Measurements from ENCODE around the gene POU3F1.

Gene POU3F1

GRCh38 chr1:38009088-38009840, 37.3 kb downstream of the POU3F1 start:
- TF ChIP-seq ZFX (IDR thresholded peaks at IDR 0.05) (no peak), CTCF (conservative IDR thresholded peaks at IDR 0.05) (no peak)
- no peak overlapping the region for H3K27ac ChIP-seq

GRCh38 chr1:38006008-38006828, 40.4 kb downstream of the POU3F1 start:
- no peak overlapping the region for H3K27ac ChIP-seq
- no peak for TF ChIP-seq ZFX (IDR thresholded peaks at IDR 0.05)
- TF ChIP-seq CTCF (conservative IDR thresholded peaks at IDR 0.05) = no peak

- peak within 1 kb of the TSS; percentile 32 for H3K27ac ChIP-seq
- no peak for TF ChIP-seq ZFX (IDR thresholded peaks at IDR 0.05)
- TF ChIP-seq CTCF (conservative IDR thresholded peaks at IDR 0.05) = no peak
These were observed 41.2 kb downstream of the POU3F1 start, which contains the start of gene FHL3 for GRCh38 chr1:38005195-38006007. Gene FHL3 (minus strand): TSS chr1:38005514. CDS start chr1:37999412, 6,102 bp downstream.

- TF ChIP-seq ZFX (IDR thresholded peaks at IDR 0.05) (no peak), CTCF (conservative IDR thresholded peaks at IDR 0.05) (no peak)
- peak overlapping the region; percentile 32 for H3K27ac ChIP-seq
These were observed 42.1 kb downstream of the POU3F1 start for GRCh38 chr1:38004284-38005108.

GRCh38 chr1:38003261-38004250, 43.0 kb downstream of the POU3F1 start:
- TF ChIP-seq CTCF (conservative IDR thresholded peaks at IDR 0.05) (no peak), ZFX (IDR thresholded peaks at IDR 0.05) (no peak)
- no peak overlapping the region for H3K27ac ChIP-seq

All from C4-2B (cell line).